GM12878 (cell line): ENCODE measurements around the gene SLC46A2. TPM values are rescaled to one million over a fixed set of nuclear protein-coding genes. Genes with fewer than 3 reads are reported as not detected.

Experiments used
- ATAC-seq: fragments of 200-7000 bp; cut with Tn5 transposase; 3 replicates; pipeline ENCODE4 v1.9.1; 2020; ENCODE audit warnings: mild to moderate bottlenecking, moderate library complexity
- BruUV-seq: library from RNA; stranded (reverse); fragments of 400-500 nt; replicated peaks from 2 replicates; lab custom pipeline; 2021; lab: Mats Ljungman, UMichigan
- CTCF ChIA-PET: fragments of 300-600 bp; sonication (Branson Sonifier 250); formaldehyde crosslinking; extraction: SDS; loops from one replicate; lab custom pipeline; 2021; ENCODE audit warnings: inconsistent platforms; lab: Yijun Ruan, JAX
- POLR2A ChIA-PET: fragments of 350-600 bp; formaldehyde crosslinking; extraction: SDS; loops from one replicate; lab custom pipeline; 2021; ENCODE audit warnings: inconsistent platforms; lab: Charles Lee
- RAD21 ChIA-PET: fragments of 300-600 bp; sonication (Branson Sonifier 250); formaldehyde crosslinking; loops from one replicate; lab custom pipeline; 2023; ENCODE audit warnings: antibody characterized with exemption; ENCODE audit not compliant: unreplicated experiment; lab: Charles Lee
- SMC1A ChIA-PET: fragments of 300-600 bp; sonication (Branson Sonifier 250); formaldehyde crosslinking; loops from one replicate; lab custom pipeline; 2023; ENCODE audit not compliant: unreplicated experiment, uncharacterized antibody; lab: Charles Lee
- DNase-seq: peaks from one replicate; pipeline ENCODE4 v3.0.0-alpha.2; 2011; ENCODE audit warnings: low read depth, low spot score
- FAIRE-seq: peaks from 3 replicates; lab custom pipeline; 2011; peaks lifted over from hg19 to GRCh38; lab: Jason Lieb, UNC
- H2AFZ ChIP-seq: 2 replicates; pipeline ENCODE4 v1.6.0; 2011; ENCODE audit warnings: low read depth, low read length, control low read depth; ENCODE audit not compliant: control insufficient read depth
- H3K27ac ChIP-seq: 2 replicates; pipeline ENCODE4 v1.5.1; 2011; ENCODE audit warnings: control low read depth; ENCODE audit not compliant: control insufficient read depth, insufficient read depth
- H3K27me3 ChIP-seq, 2 experiments: replicated peaks in 1 of 2; 2 replicates each; pipeline versions ENCODE4 v1.6.0 to v1.6.1; 2011; ENCODE audit warnings: low read length in 1 of 2; ENCODE audit not compliant: control insufficient read depth in 2 of 2, insufficient read depth in 2 of 2
- H3K36me3 ChIP-seq, 2 experiments: 2 replicates each; pipeline ENCODE4 v1.5.1; 2011; ENCODE audit warnings: low read length in 1 of 2; ENCODE audit not compliant: control insufficient read depth in 2 of 2, insufficient read depth in 2 of 2
- H3K4me1 ChIP-seq: 2 replicates; pipeline ENCODE4 v1.6.1; 2011; ENCODE audit warnings: mild to moderate bottlenecking, low read length, moderate library complexity, mixed read lengths; ENCODE audit not compliant: control insufficient read depth, insufficient read depth
- H3K4me2 ChIP-seq: 2 replicates; pipeline ENCODE4 v1.6.0; 2011; ENCODE audit warnings: control low read depth; ENCODE audit not compliant: control insufficient read depth, insufficient read depth
- H3K4me3 ChIP-seq: fragments of 200-600 bp; sonication (generic); 2 replicates; pipeline ENCODE4 v1.5.1; 2016
- H3K79me2 ChIP-seq: 2 replicates; pipeline ENCODE4 v1.6.0; 2011; ENCODE audit warnings: low read length; ENCODE audit not compliant: control insufficient read depth, insufficient read depth
- H3K9ac ChIP-seq: 2 replicates; pipeline ENCODE4 v1.8.0; 2011; ENCODE audit warnings: low read length, control low read depth, mixed read lengths; ENCODE audit not compliant: control insufficient read depth, insufficient read depth
- H3K9me3 ChIP-seq: replicated peaks from 3 replicates; pipeline ENCODE4 v1.5.1; 2011; ENCODE audit warnings: mild to moderate bottlenecking, low read length; ENCODE audit not compliant: control insufficient read depth, insufficient read depth
- H4K20me1 ChIP-seq: 2 replicates; pipeline ENCODE4 v1.6.0; 2011; ENCODE audit not compliant: control insufficient read depth, insufficient read depth
- ASH2L ChIP-seq: fragments of 300-600, 200-600 bp; sonication (generic); IDR thresholded peaks from 2 replicates; pipeline ENCODE4 v1.6.1; 2017; ENCODE audit warnings: low read depth, mild to moderate bottlenecking, borderline replicate concordance
- ATF2 ChIP-seq: IDR thresholded peaks from 2 replicates; pipeline ENCODE4 v1.6.1; 2012; ENCODE audit warnings: low read length, inconsistent platforms
- CHD1 ChIP-seq: IDR thresholded peaks from 2 replicates; pipeline ENCODE4 v1.6.1; 2012; ENCODE audit warnings: low read depth, low read length, improper control_type of control experiment
- CHD2 ChIP-seq: IDR thresholded peaks from 2 replicates; pipeline ENCODE4 v1.6.1; 2011; ENCODE audit warnings: low read depth, low read length, improper control_type of control experiment, borderline replicate concordance
- EGR1 ChIP-seq, 2 experiments: IDR thresholded peaks; 1 replicate in 1 of 2; 2 replicates in 1 of 2; pipeline ENCODE4 v1.6.1; 2011 to 2012; ENCODE audit warnings: low read depth in 2 of 2, low read length in 2 of 2, borderline replicate concordance in 1 of 2, mild to moderate bottlenecking in 1 of 2, moderate library complexity in 1 of 2
- ETV6 ChIP-seq, 2 experiments: fragments of 450-650 bp in 1 of 2; IDR thresholded peaks in 1 of 2; conservative IDR thresholded peaks in 1 of 2; 2 replicates each; pipeline ENCODE4 v1.6.1; 2014; ENCODE audit warnings: antibody characterized with exemption in 1 of 2, borderline replicate concordance in 1 of 2, low read depth in 1 of 2, mild to moderate bottlenecking in 1 of 2, moderate library complexity in 1 of 2
- GABPA ChIP-seq: IDR thresholded peaks from 2 replicates; pipeline ENCODE4 v1.6.1; 2014; ENCODE audit warnings: antibody characterized with exemption, low read depth, mild to moderate bottlenecking, inconsistent platforms
- HCFC1 ChIP-seq: fragments of 150-350 bp; IDR thresholded peaks from 2 replicates; pipeline ENCODE4 v1.6.1; 2014; ENCODE audit warnings: low read length
- IRF5 ChIP-seq: fragments of 450-650 bp; IDR thresholded peaks from 2 replicates; pipeline ENCODE4 v1.6.1; 2017; ENCODE audit warnings: borderline replicate concordance
- MTA3 ChIP-seq: IDR thresholded peaks from 2 replicates; pipeline ENCODE4 v1.6.1; 2012; ENCODE audit warnings: low read length, inconsistent platforms, borderline replicate concordance
- NFYA ChIP-seq: IDR thresholded peaks from 2 replicates; pipeline ENCODE4 v1.6.1; 2011; ENCODE audit warnings: low read depth, mild to moderate bottlenecking, low read length, improper control_type of control experiment, borderline replicate concordance
- RELA ChIP-seq: fragments of 450-650 bp; IDR thresholded peaks from 2 replicates; pipeline ENCODE4 v1.8.0; 2014; ENCODE audit warnings: borderline replicate concordance; ENCODE audit not compliant: partially characterized antibody
- RFX5 ChIP-seq: IDR thresholded peaks from 2 replicates; pipeline ENCODE4 v1.6.1; 2011; ENCODE audit warnings: low read depth, low read length, improper control_type of control experiment
- RUNX3 ChIP-seq: IDR thresholded peaks from 2 replicates; pipeline ENCODE4 v1.6.1; 2012; ENCODE audit warnings: low read length, inconsistent platforms
- SMAD5 ChIP-seq: IDR thresholded peaks from 2 replicates; pipeline ENCODE4 v1.6.1; 2016; ENCODE audit warnings: antibody characterized with exemption, low read depth
- SMC3 ChIP-seq: IDR thresholded peaks from 2 replicates; pipeline ENCODE4 v1.6.1; 2011; ENCODE audit warnings: low read length, improper control_type of control experiment, borderline replicate concordance
- STAT1 ChIP-seq: fragments of 450-650 bp; conservative IDR thresholded peaks from 2 replicates; pipeline ENCODE4 v1.6.1; 2014; ENCODE audit warnings: antibody characterized with exemption, mild to moderate bottlenecking
- WRNIP1 ChIP-seq: IDR thresholded peaks from 2 replicates; pipeline ENCODE4 v1.6.1; 2011; ENCODE audit warnings: low read depth, low read length, improper control_type of control experiment, borderline replicate concordance
- YY1 ChIP-seq: IDR thresholded peaks from 2 replicates; pipeline ENCODE4 v1.6.1; 2011; ENCODE audit warnings: low read depth, mild to moderate bottlenecking, low read length
- ZBTB33 ChIP-seq: fragments of 450-650 bp; IDR thresholded peaks from 2 replicates; pipeline ENCODE4 v1.6.1; 2017; ENCODE audit warnings: mild to moderate bottlenecking
- WGBS: methylation state at CpG from one replicate; pipeline ENCODE4 v1.1.6; 2016; ENCODE audit warnings: low lambda C conversion rate; ENCODE audit not compliant: insufficient replicate concordance, insufficient coverage; ENCODE audit errors: missing lambda C conversion rate; 5-methylcytosine and 5-hydroxymethylcytosine counted together
- in situ Hi-C: fragments of 300-500 bp; cut with MboI; formaldehyde crosslinking; loops from 9 replicates; pipeline ENCODE4 v1.14.3; 2018; ENCODE audit warnings: mixed read lengths
- intact Hi-C: fragments of 100-400 bp; cut with micrococcal nuclease; formaldehyde crosslinking; loops from one replicate; pipeline ENCODE4 v1.14.2; 2022; ENCODE audit not compliant: unreplicated experiment
- polyA plus RNA-seq, 11 experiments: library from polyadenylated mRNA; depleted of rRNA in 4 of 11; unstranded in 6 of 11; stranded (reverse) in 5 of 11; fragments of >200 nt; fragmentation: Nextera tagmentation in 4 of 11; fragmentation: Illumina TruSeq in 1 of 11; extraction: Ambion mirVana in 4 of 11; extraction: Trizol in 1 of 11; gene quantifications; 1 replicate in 1 of 11; 2 replicates in 10 of 11; pipeline versions ENCODE4 v1.2.1 to v1.2.3, GENCODE V29; 2011 to 2016; ENCODE audit warnings: inconsistent platforms in 2 of 11, missing spikeins in 2 of 11, low read depth in 1 of 11
- total RNA-seq, 4 experiments: library from RNA; depleted of rRNA in 3 of 4; stranded (reverse); fragments of >200 nt in 3 of 4; fragmentation: Illumina TruSeq in 1 of 4; extraction: Trizol in 1 of 4; gene quantifications; 2 replicates each; pipeline versions ENCODE4 v1.2.1 to v1.2.3, GENCODE V29; 2013 to 2021

SLC46A2 gene
- total and polyA plus RNA-seq, 10 of the 15 experiments (the other 5 are each of a cell fraction or from before 2014, with no cell fraction given): not detected

- TF ChIP-seq CHD1: no peak
- TF ChIP-seq MTA3: no peak
- no peak for TF ChIP-seq HCFC1
- TF ChIP-seq STAT1: no peak
- TF ChIP-seq RELA: no peak
- no peak for TF ChIP-seq NFYA
- no peak for TF ChIP-seq RFX5
Measured at GRCh38 chr9:112868461-112868860, 22.2 kb downstream of the SLC46A2 start (continued).

GRCh38 chr9:112867275-112867991, 23.2 kb downstream of the SLC46A2 start:
- H3K4me2 ChIP-seq: no peak overlapping the region
- SMC1A ChIA-PET: interaction anchor here (0.7 kb wide), 1 partner anchor 48 kb away, joined by 3 read pairs; no protein-coding TSS in a partner anchor
- no peak for TF ChIP-seq WRNIP1
- no peak for TF ChIP-seq CHD2
- TF ChIP-seq ASH2L: no peak
- TF ChIP-seq ETV6 (conservative IDR thresholded peaks at IDR 0.05 in 1 of 2, IDR thresholded peaks at IDR 0.05 in 1 of 2; ENCODE audit: borderline replicate concordance in 1 of 2, low read depth in 1 of 2): no peak
- no peak for TF ChIP-seq GABPA
- TF ChIP-seq STAT1: no peak
- no peak for TF ChIP-seq IRF5
- no peak for TF ChIP-seq HCFC1
- TF ChIP-seq YY1: no peak
- no peak for TF ChIP-seq ATF2
- TF ChIP-seq SMC3: no peak
- TF ChIP-seq RUNX3: no peak
- TF ChIP-seq ZBTB33: no peak
- no peak for TF ChIP-seq EGR1 (IDR thresholded peaks at IDR 0.05; ENCODE audit: borderline replicate concordance in 1 of 2, low read depth in 2 of 2, low read length in 2 of 2)
- no peak for TF ChIP-seq SMAD5

More at GRCh38 chr9:112867275-112867991, 23.2 kb downstream of the SLC46A2 start:
- H4K20me1 ChIP-seq: no peaks in the 10 kb centered on the region
- DNase-seq (no peak), FAIRE-seq (no peak), ATAC-seq (no peak)
- WGBS: 32% methylated on average over 2 of the region's 3 CpGs
- H3K9ac ChIP-seq: no peak overlapping the region
- no peaks in the 10 kb centered on the region; a peak in 1 of 4 replicates for H3K27me3 ChIP-seq
- H3K79me2 ChIP-seq: no peaks in the 10 kb centered on the region
- in situ Hi-C loops (no loop called here), intact Hi-C loops (no loop called here)
- H3K9me3 ChIP-seq: no peaks in the 10 kb centered on the region
- no peak overlapping the region for H3K27ac ChIP-seq
- RAD21 ChIA-PET: no interaction called here
- no TSS peak for BruUV-seq
- POLR2A ChIA-PET: no interaction called here
- H3K36me3 ChIP-seq: no peaks in the 10 kb centered on the region; a peak in 1 of 4 replicates
- H3K4me3 ChIP-seq: no peak overlapping the region
- H2AFZ ChIP-seq: no peak overlapping the region
- CTCF ChIA-PET: interaction anchor here (1.5 kb wide), 1 partner anchor 36 kb away, joined by 3 read pairs; no protein-coding TSS in a partner anchor
- peaks cover 34% of the 10 kb centered on the region for H3K4me1 ChIP-seq
